HG02973 (cell line): Measurements from ENCODE around the gene NSMF.

Source experiments
- ATAC-seq: cut with Tn5 transposase; IDR thresholded peaks from one replicate; pipeline ENCODE4 v1.9.1; 2021; ENCODE audit warnings: moderate library complexity; ENCODE audit not compliant: unreplicated experiment

NSMF gene

GRCh38 chr9:137492464-137493363 is 33.6 kb upstream of the NSMF start:
- no peak for ATAC-seq

DNA sequence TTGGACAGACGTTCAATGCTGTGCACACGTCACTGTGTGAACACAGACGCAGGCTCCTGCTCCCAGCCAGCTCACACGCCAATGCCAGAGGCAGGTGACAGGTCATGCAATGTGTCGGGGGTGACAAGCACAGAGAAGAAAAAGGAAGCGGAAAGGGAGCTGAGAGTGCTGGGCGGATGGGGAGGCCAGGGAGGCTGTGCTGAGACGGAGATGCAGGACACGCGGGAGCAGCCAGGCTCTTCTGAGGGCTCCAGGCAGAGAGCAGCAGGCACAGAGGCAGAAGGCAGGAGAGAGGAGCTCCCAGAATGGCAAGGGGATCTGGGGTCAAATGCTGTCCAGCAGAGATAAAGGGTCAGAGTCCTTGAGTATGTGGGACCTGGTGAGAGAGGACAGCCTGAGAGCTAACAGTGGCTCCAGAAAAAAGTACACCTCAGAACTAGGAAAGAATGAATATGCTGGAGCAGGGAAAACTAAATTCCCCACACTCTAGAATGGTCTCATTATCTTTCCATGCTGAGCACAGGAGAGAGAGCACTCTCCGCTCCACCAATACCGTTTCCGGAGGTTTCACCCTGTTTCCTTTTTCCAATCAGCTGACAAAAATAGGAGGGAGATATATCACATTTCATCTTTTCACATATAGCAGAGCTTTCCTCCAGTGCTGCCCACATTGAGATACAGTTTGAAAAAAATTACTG is 32.8 kb upstream of the NSMF start:
- no peak for ATAC-seq

- ATAC-seq = no peak
These were observed 31.5 kb upstream of the NSMF start for GRCh38 chr9:137490532-137491186.

GRCh38 chr9:137488906-137489305 is 29.8 kb upstream of the NSMF start:
- no peak for ATAC-seq

DNA sequence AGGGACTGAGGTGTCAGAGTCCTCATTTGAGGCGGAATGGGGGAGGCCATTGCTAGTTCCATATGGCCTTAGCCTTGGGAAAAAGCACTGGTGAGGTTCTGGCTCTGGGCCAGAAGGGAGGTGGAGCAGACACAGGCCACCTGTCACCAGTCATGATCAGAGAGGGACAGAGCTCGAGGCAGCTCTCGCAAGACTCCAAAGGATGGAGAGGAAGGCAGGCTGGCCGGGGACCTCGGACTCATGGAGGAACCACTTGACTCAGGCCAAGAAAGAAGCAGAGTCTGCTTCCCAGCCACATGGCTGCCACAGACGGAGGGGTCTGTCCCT is 29.2 kb upstream of the NSMF start:
- ATAC-seq = no peak

DNA sequence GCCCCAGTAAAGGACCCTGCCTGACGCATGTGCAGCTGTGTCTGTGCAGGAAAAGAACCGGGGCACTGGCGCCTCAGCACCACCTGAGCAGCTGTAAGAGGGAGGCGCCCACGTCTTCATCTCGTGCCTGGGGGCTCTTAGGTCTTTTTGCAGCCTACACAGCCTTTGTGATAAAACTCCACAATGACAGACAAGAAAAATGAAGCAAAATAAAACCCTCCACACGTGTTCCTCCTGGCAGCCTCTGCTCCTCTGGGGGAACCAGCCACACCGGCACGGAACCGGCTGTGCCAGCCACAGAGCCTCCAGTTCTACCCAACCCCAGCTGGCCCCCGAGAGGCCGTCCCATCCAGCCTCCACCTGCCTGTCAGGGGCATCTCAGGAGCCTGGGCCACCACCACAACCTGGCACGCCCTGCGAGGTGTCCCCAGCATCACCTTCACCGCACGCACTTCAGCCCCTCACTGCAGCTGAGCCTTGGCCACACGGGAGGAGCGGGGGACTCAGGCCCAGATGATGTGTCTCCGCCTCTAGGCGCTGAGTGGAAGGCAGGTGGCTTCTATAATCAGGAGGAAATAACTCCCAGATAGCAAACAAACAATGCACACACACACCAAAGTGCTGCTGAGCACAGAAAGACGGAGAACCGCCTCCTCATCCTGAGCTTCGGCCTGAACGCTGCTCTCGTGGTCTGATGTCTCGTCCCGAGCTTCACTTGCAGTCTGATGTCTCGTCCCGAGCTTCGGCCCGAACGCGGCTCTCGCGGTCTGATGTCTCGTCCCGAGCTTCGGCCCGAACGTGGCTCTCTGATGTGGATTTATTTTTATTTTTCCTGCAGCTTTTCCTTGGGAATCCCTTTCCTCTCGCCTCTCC is 28.6 kb upstream of the NSMF start:
- no peak for ATAC-seq

- no peak for ATAC-seq
These were observed 27.7 kb upstream of the NSMF start for GRCh38 chr9:137486545-137487453.

DNA sequence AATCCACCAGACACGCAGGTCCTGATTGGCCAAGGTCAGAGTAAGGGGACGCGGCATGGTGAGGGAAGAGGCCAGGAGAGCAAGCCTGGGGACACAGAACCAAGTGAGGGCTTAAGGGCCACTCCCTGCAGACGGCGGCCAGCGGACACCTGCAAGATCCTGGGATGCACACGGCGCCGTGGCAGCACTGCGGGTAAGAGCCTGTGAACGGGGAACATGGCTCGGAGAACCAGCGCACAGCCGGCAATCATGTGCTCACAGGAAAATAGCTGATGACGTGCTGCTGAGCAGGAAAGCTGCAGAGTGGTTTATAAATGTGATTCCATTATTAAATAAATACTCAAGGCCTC is 27.0 kb upstream of the NSMF start:
- no peak for ATAC-seq

DNA sequence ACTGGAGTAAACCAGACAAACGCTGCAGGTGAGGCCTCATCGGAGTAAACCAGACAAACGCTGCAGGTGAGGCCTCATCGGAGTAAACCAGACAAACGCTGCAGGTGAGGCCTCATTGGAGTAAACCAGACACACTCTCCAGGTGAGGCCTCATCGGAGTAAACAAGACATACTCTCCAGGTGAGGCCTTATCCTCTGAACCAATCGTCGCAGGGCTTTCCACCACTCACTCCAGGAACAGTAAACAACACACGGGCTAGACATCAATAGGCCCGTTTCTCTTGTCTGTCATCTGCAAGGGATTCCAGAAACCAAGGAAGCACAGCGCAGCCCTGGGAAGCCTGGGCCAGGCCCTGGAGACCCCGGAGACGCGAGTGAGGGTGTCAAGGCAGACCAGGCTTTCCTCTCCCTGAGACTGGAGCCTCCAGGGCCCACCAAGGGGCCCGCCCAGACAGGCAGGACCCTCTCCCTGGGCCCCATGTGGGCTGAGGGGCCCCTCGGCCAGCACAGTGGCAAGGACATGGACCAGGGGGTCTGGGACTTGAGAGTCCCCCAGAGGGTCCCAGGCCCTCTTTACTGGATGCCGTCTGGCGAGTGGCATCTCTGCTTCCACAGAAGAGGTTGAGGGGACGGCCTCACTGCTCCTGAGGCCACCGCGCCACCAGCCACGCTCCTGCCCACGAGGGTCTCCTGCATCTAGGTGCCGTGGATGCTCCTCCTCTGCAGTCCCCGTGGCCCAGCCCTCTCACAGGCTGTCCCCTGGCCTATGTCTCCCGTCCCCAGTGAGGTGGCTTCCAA is 26.4 kb upstream of the NSMF start:
- ATAC-seq = no peak

GRCh38 chr9:137484551-137485315 is 25.6 kb upstream of the NSMF start:
- ATAC-seq = no peak

DNA sequence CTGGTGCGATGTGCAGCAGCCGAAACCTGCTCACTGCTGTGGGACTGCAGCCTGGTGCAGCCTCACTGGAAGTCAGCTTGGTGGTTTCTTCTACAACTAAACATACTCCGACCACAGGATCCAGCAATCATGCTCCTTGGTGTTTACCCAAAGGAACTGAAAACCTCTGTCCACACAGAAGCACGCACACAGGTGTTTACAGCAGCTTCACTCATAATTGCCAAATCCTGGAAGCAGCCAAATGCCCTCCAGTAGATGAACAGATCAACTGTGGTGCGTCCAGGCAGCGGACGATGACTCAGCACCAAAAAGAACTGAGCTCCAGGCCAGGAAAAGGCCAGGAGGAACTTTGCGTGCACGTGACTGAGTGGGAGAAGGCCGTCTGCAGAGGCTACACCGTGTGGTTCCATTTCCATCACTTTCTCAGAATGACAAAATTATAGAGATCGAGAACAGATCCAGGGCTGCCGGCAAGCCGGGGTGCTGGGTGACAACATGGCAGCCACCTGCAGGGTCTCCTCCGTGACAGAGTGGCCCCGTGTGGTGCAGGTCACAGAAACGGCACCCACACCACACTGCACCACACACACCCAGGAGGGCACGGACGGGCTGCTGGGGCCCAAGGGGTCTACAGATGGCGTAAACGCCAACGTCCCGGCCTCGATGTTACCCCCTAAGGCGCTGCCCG is 23.1 kb upstream of the NSMF start:
- no peak for ATAC-seq

GRCh38 chr9:137480686-137481683 is 21.9 kb upstream of the NSMF start:
- no peak for ATAC-seq

DNA sequence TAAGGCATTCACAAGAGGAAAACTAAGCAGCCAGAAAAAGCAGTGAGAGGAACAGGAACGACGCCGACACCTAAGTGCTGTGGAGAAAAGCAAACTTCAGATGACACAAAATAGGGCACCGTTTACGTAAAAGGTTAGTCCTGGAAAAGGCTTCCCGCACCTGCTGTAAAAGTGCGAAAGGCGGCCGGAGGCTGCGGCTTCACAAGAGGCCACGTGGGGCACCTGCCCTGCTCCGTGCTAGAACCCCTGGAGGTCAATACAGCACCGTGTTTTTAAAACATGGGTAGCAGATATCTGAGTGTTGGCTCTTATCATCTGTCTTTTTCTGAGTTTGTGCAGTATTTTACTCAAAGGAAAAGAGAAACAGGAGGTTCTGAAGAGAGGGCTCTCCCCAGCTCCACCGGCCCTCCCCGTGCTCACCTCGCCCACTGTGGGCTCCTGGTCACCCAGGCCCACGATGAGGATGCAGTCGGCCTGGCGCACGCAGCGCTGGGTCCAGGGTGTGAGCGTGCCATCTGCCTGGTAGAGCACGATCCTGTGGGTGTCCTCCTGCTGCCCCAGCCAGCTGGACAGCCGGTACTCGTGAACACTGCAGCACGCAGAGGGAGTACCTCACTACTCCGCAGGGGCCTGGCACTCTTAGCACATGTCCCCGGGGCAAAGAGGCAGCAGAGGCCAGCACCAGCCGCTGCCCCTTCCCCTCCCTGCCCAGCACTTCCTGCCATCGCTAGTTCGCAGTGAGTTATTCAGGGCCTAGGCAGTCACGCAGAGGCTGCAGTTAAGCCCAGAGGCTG is 21.0 kb upstream of the NSMF start:
- no peak for ATAC-seq

DNA sequence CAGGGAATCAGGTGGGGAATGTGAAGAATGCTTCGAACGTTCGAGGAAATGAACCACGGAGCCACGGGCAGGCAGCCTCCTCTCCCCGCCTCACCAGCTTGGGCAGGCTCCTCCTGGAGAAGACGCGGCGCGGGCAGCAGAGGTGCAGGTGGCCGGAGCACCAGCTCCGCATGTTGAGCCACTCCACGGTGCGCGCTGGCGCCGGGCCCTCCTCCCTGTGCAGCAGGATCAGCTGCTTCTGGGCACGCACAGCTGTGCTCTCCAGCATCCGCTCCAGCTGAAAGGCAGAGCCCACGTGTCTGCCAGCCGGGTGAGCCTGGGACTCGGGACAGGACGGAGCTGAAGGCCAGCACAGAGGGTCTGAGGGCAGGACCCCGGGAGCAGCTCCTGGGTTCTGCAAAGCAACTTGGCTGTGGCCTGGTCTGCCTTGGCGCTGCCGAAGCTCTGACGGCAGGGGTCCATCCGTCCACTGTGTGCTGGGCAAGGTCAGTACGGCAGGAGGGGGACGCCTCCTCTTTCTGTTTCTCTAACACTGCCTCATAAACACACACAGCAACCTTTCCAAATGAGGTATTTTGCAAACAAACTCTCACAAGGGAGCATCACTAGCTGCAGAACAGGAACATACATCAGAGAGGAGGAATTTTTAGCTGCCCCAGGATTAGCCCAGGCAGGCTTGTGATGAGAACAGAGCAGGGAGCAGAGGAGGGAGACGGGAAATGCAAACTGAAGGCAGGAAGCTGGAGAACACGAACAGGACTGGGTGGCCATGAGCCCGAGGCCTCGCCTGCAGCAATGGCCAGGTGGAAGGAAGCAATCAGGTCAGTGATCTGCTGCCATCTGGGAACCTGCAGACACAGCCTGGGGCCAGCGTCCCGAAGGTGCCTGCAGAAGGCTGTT is 20.1 kb upstream of the NSMF start:
- no peak for ATAC-seq

DNA sequence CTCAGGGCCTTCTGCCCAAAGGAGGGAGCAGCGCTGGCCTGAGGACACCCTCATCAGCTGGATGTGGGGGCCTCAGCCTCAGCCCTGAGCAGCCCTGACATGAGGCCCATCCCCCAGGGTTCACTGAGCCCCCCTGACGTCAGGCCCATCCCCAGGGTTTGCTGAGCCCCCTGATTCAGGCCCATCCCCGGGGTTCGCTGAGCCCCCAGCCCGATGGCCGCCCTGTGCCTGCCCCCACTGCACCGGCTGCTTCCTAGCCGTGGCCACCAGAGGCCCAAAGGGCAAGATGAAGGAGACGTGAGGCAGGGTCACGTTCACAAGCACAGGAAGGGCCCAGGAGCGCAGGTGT is 19.5 kb upstream of the NSMF start:
- no peak for ATAC-seq
